T-helper 2 cell treated with Interferon-gamma antibody and Interleukin-4, amounts not matched to agents 100 ng/mL and 5 ng/mL, for 36 hours (primary cell): ENCODE measurements around the gene SYNPO2. TPM values are rescaled to one million over a fixed set of nuclear protein-coding genes. Genes with fewer than 3 reads are reported as not detected.
"Not testable (repeated sequence)": the region's sequence is repeated elsewhere in the genome, so short reads cannot be mapped to it uniquely, and the experiment has no call there.

Experiments
- intact Hi-C: fragments of 100-400 bp; cut with micrococcal nuclease; formaldehyde crosslinking; loops from one replicate; pipeline ENCODE4 v1.15.1; 2023
- total RNA-seq: library from RNA; stranded (reverse); gene quantifications from 2 replicates; pipeline ENCODE4 v1.2.3, GENCODE V29; 2022

Gene SYNPO2
- total RNA-seq, 1 donor from 2014 or later: 0.52 TPM

- intact Hi-C loops: no loop called here
These were observed 107.2 kb downstream of the SYNPO2 start for GRCh38 chr4:118995693-118996391.

GRCh38 chr4:118997601-118998000 lies 108.9 kb downstream of the SYNPO2 start:
- intact Hi-C loops: no loop called here

GRCh38 chr4:118999919-119000318 lies 111.3 kb downstream of the SYNPO2 start:
- intact Hi-C loops: no loop called here

GRCh38 chr4:119000400-119000799 lies 111.7 kb downstream of the SYNPO2 start:
- intact Hi-C loops: no loop called here

- intact Hi-C loops: no loop called here
These were observed 113.8 kb downstream of the SYNPO2 start for GRCh38 chr4:119002476-119002875.

- intact Hi-C loops: not testable (repeated sequence)
These were observed 114.3 kb downstream of the SYNPO2 start for GRCh38 chr4:119003001-119003400.

- intact Hi-C loops: no loop called here
These were observed 117.3 kb downstream of the SYNPO2 start for GRCh38 chr4:119005928-119006460.

GRCh38 chr4:119008761-119009160 lies 120.1 kb downstream of the SYNPO2 start:
- intact Hi-C loops: no loop called here

- intact Hi-C loops: not testable (repeated sequence)
These were observed 121.6 kb downstream of the SYNPO2 start for GRCh38 chr4:119010221-119010620.

GRCh38 chr4:119010909-119011606 lies 122.4 kb downstream of the SYNPO2 start:
- intact Hi-C loops: no loop called here

- intact Hi-C loops: no loop called here
These were observed 122.9 kb downstream of the SYNPO2 start for GRCh38 chr4:119011607-119011988.

- intact Hi-C loops: no loop called here
These were observed 126.0 kb downstream of the SYNPO2 start for GRCh38 chr4:119014658-119015057.

GRCh38 chr4:119016636-119017035 lies 128.0 kb downstream of the SYNPO2 start:
- intact Hi-C loops: no loop called here

GRCh38 chr4:119017636-119018035 lies 129.0 kb downstream of the SYNPO2 start:
- intact Hi-C loops: no loop called here

- intact Hi-C loops: no loop called here
These were observed 131.5 kb downstream of the SYNPO2 start for GRCh38 chr4:119020158-119020557.

- intact Hi-C loops: not testable (repeated sequence)
These were observed 133.9 kb downstream of the SYNPO2 start for GRCh38 chr4:119022520-119022919.

GRCh38 chr4:119024102-119024501 lies 135.4 kb downstream of the SYNPO2 start:
- intact Hi-C loops: no loop called here

GRCh38 chr4:119025420-119025819 lies 136.8 kb downstream of the SYNPO2 start:
- intact Hi-C loops: no loop called here

- intact Hi-C loops: no loop called here
These were observed 137.4 kb downstream of the SYNPO2 start for GRCh38 chr4:119025916-119026661.

GRCh38 chr4:119026662-119027444 lies 138.2 kb downstream of the SYNPO2 start:
- intact Hi-C loops: no loop called here

- intact Hi-C loops: no loop called here
These were observed 139.2 kb downstream of the SYNPO2 start for GRCh38 chr4:119027811-119028210.
